GM12865 (cell line): ENCODE measurements around the gene PPM1J.

Experiments used
- DNase-seq: peaks from one replicate; pipeline ENCODE4 v3.0.0; 2010; ENCODE audit warnings: low read depth
- H3K4me3 ChIP-seq: 2 replicates; pipeline ENCODE4 v1.5.1; 2011; ENCODE audit warnings: mild to moderate bottlenecking, low read depth, low read length, control low read depth
- CTCF ChIP-seq: IDR thresholded peaks from 2 replicates; pipeline ENCODE4 v1.5.1; 2011; ENCODE audit warnings: low read length, control low read depth, low read depth, inconsistent platforms; ENCODE audit not compliant: insufficient read depth; ENCODE audit errors: missing control alignments

Gene PPM1J

GRCh38 chr1:112689196-112689841 lies 25.8 kb downstream of the PPM1J start:
- H3K4me3 ChIP-seq = no peak overlapping the region
- no peak for DNase-seq
- no peak for TF ChIP-seq CTCF

GRCh38 chr1:112688781-112689193 lies 26.3 kb downstream of the PPM1J start:
- no peak for DNase-seq
- TF ChIP-seq CTCF = no peak
- H3K4me3 ChIP-seq = no peak overlapping the region

- TF ChIP-seq CTCF = no peak
- no peak for DNase-seq
- no peak overlapping the region for H3K4me3 ChIP-seq
These were observed 27.2 kb downstream of the PPM1J start for GRCh38 chr1:112687785-112688496.

- TF ChIP-seq CTCF = no peak
- DNase-seq = no peak
- H3K4me3 ChIP-seq = no peak overlapping the region
These were observed 27.8 kb downstream of the PPM1J start for GRCh38 chr1:112687361-112687760.

- no peak overlapping the region for H3K4me3 ChIP-seq
- no peak for DNase-seq
- no peak for TF ChIP-seq CTCF
These were observed 28.3 kb downstream of the PPM1J start for GRCh38 chr1:112686835-112687234.

GRCh38 chr1:112686417-112686816 lies 28.7 kb downstream of the PPM1J start:
- no peak overlapping the region for H3K4me3 ChIP-seq
- DNase-seq = no peak
- no peak for TF ChIP-seq CTCF

- TF ChIP-seq CTCF = no peak
- no peak overlapping the region for H3K4me3 ChIP-seq
- no peak for DNase-seq
These were observed 29.2 kb downstream of the PPM1J start for GRCh38 chr1:112685913-112686312.
